Measurements from ENCODE around the gene CADPS2.
"Not testable (repeated sequence)": the region's sequence is repeated elsewhere in the genome, so short reads cannot be mapped to it uniquely, and the experiment has no call there.

The CADPS2 gene

DNA sequence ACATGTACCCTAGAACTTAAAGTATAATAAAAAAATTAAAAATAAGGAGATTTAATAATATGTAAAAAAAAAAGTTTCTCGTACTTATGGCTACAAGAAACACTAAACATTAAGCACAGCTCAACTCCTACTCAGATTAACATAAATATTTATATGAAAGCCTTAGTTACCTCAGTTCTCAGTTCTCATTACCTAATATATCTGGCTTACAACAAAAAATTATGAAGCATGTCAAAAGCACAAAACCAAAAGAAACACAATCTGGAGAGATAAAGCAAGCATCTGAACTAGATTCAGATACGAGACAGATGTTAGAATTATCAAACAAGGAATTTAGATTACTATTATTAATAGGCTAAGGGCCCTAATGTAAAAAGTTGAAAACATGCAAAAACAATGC is 227.4 kb downstream of the CADPS2 start:
- no peak for DNase-seq

GRCh38 chr7:122653685-122654084 is 232.6 kb downstream of the CADPS2 start:
- no peak for DNase-seq

GRCh38 chr7:122652876-122653275 is 233.4 kb downstream of the CADPS2 start:
- no peak for DNase-seq

DNA sequence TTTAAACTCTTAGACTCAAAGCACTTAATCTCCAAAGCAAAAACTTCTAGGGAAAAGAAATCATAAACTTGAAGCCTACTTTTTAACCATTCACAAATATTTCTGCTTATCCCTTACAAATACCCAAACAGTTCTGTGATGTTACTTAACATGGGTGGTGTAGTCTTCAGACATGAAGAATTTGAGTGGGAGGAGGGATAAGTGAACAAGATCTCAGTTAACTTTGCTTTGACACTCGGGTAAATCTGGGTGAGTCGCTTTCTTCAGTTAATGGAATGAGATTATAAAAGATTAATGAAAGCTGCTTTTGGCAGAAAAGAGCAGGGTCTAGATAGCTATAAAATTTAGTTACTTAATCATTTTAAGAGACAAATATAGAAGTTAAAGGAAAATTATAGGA is 234.8 kb downstream of the CADPS2 start:
- no peak for DNase-seq

GRCh38 chr7:122643250-122643649 is 243.0 kb downstream of the CADPS2 start:
- DNase-seq: no peak

DNA sequence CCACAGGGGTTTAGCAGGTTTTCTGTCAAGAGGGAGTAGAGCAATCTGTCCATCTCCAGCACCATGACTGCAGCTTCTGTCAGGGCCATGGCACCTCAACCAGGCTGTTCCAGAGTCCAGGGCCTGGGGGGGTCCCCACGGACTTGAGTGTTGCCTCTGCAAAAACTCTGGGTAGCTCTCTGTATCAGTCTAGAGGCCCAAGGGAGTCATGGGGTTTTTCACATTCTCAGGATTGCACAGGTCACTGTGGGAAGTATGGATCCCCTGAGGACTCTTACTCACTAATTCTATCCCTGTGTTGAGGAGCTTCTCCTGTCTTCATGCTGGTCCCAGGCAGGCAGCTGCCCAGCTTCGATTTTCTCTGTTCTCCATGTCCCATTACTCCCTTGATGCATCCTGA is 247.8 kb downstream of the CADPS2 start:
- DNase-seq: no peak

- DNase-seq: no peak
Observed at GRCh38 chr7:122637784-122638183, 248.5 kb downstream of the CADPS2 start.

DNA sequence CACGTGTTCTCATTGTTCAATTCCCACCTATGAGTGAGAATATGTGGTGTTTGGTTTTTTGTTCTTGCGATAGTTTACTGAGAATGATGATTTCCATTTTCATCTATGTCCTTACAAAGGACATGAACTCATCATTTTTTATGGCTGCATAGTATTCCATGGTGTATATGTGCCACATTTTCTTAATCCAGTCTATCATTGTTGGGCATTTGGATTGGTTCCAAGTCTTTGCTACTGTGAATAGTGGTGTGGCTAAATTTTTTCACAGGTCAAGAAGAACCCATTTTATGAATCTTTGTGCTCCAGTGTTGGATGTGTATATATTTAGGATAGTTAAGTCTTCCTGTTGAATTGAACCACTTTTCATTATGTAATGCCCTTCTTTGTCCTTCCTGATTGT is 250.8 kb downstream of the CADPS2 start:
- not testable (repeated sequence) for DNase-seq

DNA sequence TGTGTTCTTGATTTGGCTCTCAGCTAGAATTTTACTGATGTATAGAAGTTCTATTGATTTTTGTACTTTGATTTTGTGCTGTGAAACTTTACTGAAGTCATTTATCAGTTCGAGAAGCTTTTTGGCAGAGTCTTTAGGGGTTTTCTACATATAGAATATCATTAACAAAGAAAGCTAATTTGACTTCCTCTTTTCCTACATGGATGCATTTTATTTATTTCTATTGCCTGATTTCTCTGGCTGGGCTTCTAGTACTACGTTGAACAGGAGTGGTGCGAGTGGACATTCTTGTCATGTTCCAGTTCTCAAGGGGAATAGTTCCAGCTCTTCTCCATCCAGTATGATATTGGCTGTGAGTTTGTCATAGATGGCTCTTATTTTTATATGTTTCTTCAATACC is 252.8 kb downstream of the CADPS2 start:
- no peak for DNase-seq

DNA sequence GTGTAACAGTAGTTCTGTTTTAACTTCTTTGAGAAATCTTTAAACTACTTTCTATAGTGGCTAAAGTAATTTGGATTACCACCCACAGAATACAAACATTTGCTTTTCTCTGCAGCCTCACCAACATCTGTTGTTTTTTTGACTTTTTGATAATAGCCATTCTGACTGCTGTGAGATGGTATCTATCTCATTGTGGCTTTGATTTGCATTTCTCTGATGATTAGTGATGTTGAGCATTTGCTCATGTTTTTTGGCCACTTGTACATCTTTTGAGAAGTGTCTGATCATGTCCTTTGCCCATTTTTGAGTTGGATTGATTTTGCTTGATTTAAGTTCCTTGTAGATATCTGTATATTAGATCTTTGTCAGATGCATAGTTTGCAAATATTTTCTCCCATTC is 254.0 kb downstream of the CADPS2 start:
- DNase-seq: no peak

DNA sequence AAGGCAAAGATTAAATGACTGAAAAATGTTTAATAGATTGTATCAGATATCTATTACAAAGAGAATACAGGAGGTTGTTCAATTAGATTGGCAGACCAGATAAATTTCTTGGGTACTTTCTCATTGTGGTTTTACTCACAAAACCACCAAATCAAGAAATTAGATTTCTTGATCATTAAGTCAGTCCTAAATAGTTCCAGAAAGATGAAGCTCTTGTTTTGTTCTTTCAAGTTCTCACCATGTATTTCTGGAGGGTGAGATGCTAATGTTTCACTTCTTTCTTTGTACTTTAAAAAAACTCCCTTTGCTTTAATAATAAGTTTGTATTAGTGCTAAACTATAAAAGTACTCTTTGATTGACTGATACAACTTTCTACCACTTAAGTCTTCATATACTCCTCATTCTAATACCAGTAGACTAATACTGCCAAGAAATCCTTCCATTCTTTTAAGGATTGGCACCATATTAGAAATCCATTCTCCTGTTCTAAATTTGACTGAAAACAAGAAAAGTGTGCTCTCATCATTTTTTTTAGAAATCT is 256.8 kb downstream of the CADPS2 start:
- DNase-seq: no peak

DNA sequence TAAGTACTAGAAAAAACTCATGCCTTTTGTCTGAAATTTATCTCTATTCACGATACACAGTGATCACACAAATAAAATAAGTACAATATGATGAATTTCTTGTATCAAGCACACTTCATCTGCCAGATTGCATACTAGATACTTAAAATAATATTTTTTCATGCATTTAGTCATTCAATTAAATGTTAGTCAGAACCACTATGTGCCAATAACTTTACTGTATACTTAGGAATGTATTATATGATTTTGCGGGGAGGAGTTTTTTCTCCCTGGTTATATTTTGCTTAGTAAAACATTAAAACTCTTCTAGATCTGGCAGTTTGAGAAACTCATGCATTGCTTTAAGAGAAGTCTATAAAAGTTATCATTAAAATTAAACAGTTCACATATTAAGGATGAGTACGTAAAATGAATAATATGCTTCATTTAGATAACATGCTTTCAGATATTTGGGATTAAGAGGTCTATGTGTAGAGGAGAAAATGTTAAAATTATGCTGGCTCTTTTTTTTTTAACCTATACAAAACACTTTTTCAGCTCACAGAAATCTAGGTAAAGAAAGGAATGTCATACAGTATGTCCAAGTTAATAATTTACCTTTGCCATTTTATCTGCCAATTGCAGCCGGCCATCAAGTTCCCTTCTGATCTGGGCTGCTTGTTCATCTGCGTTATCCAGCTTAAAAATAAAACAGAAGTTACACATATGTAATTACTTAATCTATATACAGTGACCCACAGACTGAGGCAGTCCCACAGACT is 257.4 kb downstream of the CADPS2 start:
- DNase-seq: no peak

DNA sequence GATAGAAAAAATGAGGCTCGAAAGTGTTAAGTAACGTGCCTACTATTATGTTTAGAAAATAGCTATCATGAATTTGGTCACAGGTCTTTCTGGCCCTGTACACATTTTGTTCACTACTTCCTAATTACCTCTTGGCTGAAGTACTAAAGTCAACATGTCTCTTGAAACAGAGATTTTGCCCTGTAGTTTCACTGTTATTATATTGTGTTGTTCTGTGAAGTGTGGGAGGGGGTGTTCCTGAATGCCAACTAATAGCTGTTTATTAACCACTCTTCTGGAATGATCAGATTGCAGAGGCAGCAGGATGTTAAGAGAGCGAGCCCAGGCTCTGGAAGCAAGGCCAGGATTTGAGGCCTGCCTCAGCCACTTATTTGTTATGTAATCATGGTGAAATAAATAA is 259.5 kb downstream of the CADPS2 start:
- DNase-seq: no peak

DNA sequence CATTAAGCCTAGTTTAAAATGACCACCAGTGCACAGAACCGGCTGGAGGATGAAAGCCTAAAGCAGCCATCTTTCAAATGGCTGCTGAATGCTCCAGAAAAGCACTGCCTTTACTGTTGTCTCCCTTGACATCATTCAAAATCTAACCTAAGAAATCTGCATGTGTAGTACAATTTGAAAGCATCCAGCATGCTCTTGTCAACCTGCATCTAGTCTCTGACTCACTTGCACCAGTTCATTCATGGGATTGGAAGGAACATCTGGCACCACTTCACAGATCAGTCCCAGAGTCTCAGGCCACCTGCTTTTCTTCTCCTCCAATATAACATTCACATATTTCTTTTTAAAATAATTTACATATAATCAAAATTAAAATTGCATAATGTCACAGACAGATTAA is 263.6 kb downstream of the CADPS2 start:
- no peak for DNase-seq

GRCh38 chr7:122619664-122620063 is 266.6 kb downstream of the CADPS2 start:
- DNase-seq: no peak

DNA sequence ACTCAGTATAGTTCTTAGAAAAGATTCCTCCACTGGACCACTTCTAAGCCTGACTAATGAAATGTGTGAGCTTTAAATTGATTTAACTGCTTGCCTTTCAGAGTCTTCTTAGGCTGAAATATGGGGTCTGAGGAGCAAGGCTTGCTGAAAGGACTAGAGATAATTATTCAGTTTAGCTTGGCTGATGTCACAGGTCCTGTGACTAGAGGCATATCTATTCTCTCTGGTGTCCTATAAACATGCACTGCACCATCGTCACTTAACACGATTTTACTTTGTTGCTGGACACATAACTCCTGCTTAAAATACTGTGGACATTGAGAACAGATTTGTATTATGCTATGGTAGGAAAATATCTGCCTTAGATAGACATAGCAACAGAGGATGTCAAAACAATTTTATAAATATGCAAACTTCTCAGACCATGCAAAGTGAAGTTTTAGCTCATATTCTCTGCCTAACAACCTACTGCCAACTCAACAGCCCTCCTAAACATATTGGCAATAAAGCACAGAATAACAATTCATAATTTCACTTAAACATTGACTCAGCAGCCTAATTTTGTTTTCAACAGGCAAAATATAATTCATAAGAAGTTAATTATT is 267.6 kb downstream of the CADPS2 start:
- no peak for DNase-seq

DNA sequence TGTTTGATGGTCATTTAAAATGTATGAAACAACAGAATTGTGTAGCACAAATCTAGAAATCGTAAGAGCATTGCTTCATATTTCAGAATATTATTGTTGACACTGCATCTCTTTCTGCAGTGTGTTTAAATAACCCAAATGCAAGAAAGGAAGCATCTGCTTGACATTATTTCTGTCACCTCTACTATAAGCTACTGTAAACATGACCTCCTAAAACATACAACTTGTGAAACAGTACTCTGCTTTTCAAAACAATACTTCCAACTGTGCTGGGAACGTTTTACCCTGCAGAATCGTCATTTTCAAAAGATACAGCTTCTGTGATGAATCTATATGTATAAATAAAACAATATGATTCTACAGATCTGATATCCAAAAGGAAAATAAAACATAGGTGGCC is 269.3 kb downstream of the CADPS2 start:
- DNase-seq: no peak

DNA sequence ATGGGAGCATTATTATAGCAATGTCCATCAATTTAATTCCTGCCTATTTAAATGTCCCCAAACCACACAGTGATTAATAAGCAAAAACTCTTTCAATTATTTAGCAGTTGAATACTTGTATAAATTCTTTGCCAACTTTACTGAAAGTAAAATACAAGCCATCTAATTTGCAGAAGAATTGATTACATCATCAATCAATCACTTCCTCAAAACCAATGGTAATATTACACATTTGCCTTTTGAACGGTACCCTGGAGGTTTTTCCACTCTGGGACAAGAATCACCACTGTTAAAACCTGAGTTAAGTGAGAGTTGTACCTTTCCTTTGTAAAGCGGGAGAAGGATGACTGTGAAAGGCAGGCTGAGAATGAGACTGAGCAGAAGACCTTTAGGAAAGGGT is 280.3 kb downstream of the CADPS2 start:
- DNase-seq: no peak

DNA sequence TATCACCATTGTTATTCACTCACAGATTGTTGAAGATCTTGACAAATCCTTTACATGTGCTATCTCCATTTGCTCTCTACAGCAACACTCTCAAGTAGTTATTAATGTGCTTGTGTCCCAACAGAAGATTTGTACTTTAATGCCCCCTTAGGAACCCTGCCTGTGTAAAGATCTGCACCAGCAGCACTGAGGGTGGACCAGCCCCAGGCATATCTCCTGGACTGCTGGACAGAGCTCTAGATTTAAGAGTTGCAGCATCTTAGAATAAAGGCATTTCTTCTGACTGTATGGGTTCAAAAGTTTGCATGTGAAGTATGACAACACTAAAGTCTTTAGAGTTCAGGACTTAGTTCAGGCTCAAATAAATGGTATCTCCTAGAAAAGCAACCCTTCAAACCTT is 282.0 kb downstream of the CADPS2 start:
- no peak for DNase-seq

DNA sequence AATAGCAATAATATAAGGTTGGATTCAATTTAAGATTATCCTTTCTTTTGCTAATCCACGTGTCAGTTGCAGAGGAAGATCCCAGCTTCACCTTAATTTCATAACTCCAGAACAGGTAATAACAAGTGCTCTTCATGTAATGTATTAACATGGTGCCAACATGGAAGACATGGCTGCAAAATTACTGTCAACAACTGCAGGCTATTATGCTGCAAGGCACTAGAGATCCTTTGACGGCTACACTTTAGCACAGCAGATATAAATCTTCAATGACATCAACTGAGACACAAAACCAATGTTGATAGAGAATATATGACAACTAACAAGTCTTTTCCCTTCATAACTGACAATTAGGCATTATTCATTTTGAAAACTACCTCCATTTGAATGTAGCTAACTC is 283.5 kb downstream of the CADPS2 start:
- DNase-seq: no peak

GRCh38 chr7:122600630-122601029 is 285.6 kb downstream of the CADPS2 start:
- DNase-seq: no peak

GRCh38 chr7:122600042-122600441 is 286.2 kb downstream of the CADPS2 start:
- no peak for DNase-seq

- no peak for DNase-seq
Observed at GRCh38 chr7:122597277-122597676, 289.0 kb downstream of the CADPS2 start.

- DNase-seq: no peak
Observed at GRCh38 chr7:122595885-122596284, 290.4 kb downstream of the CADPS2 start.

- no peak for DNase-seq
Observed at GRCh38 chr7:122588621-122589020, 297.6 kb downstream of the CADPS2 start.

Data from activated naive CD4-positive, alpha-beta T cell treated with Interleukin-2 at 50 U/mL for 16 hours (primary cell).